K562 (cell line): ENCODE results near the gene ZNF385D.

Experiments used
- CTCF ChIP-seq, 3 experiments: IDR thresholded peaks in 2 of 3; conservative IDR thresholded peaks in 1 of 3; 2 replicates each; pipeline ENCODE4 v1.5.1; 2011 to 2012; ENCODE audit warnings: low read length in 3 of 3, mild to moderate bottlenecking in 3 of 3, control low read depth in 2 of 3, improper control_type of control experiment in 1 of 3, inconsistent platforms in 1 of 3, low read depth in 1 of 3, mixed read lengths in 1 of 3, moderate library complexity in 1 of 3; ENCODE audit not compliant: insufficient read depth in 2 of 3
- CTCFL ChIP-seq: IDR thresholded peaks from 2 replicates; pipeline ENCODE4 v1.6.1; 2011; ENCODE audit warnings: borderline replicate concordance, low read depth, mild to moderate bottlenecking, moderate library complexity, low read length; ENCODE audit not compliant: insufficient read depth, poor library complexity, severe bottlenecking
- MAZ ChIP-seq, 2 experiments: fragments of 450-650 bp in 1 of 2; sonication (generic) in 1 of 2; formaldehyde crosslinking; IDR thresholded peaks in 1 of 2; conservative IDR thresholded peaks in 1 of 2; 2 replicates each; pipeline versions ENCODE4 v1.4.0 to v1.5.0; 2020; ENCODE audit warnings: mild to moderate bottlenecking in 1 of 2, missing genetic modification reagents in 1 of 2
- POLR2AphosphoS5 ChIP-seq: IDR thresholded peaks from 2 replicates; pipeline ENCODE4 v1.6.1; 2011; ENCODE audit warnings: mild to moderate bottlenecking, low read depth, low read length, moderate library complexity; ENCODE audit not compliant: control insufficient read depth, insufficient read depth
- PREB ChIP-seq: sonication (generic); formaldehyde crosslinking; IDR thresholded peaks from 2 replicates; pipeline ENCODE4 v1.8.1; 2023; ENCODE audit warnings: mild to moderate bottlenecking, missing genetic modification reagents
- TCF7L2 ChIP-seq: fragments of 150-350 bp; IDR thresholded peaks from 2 replicates; pipeline ENCODE4 v1.6.1; 2016; ENCODE audit warnings: low read depth, mild to moderate bottlenecking, low read length, moderate library complexity
- YY1 ChIP-seq, 3 experiments: IDR thresholded peaks; 2 replicates each; pipeline ENCODE4 v1.6.1; 2011; ENCODE audit warnings: low read length in 2 of 3, mild to moderate bottlenecking in 2 of 3, moderate library complexity in 2 of 3, borderline replicate concordance in 1 of 3, control low read depth in 1 of 3, low read depth in 1 of 3; ENCODE audit not compliant: insufficient read depth in 3 of 3, insufficient replicate concordance in 2 of 3, control insufficient read depth in 1 of 3, insufficient read length in 1 of 3; ENCODE audit errors: extremely low read depth in 1 of 3
- ZNF24 ChIP-seq: fragments of 450-650 bp; IDR thresholded peaks from 2 replicates; pipeline ENCODE4 v1.6.1; 2016
- ZNF3 ChIP-seq: fragments of 250-450 bp; sonication (Bioruptor Pico); IDR thresholded peaks from 2 replicates; pipeline ENCODE4 v1.5.0; 2021; ENCODE audit warnings: mild to moderate bottlenecking, moderate library complexity

- TF ChIP-seq POLR2AphosphoS5 (no peak), YY1 (IDR thresholded peaks at IDR 0.05; ENCODE audit: borderline replicate concordance in 1 of 3, control insufficient read depth in 1 of 3, extremely low read depth in 1 of 3, insufficient read depth in 3 of 3, insufficient read length in 1 of 3, insufficient replicate concordance in 2 of 3, low read depth in 1 of 3, low read length in 2 of 3) (no peak), TCF7L2 (no peak), ZNF3 (CRISPR knock-in tag) (no peak), PREB (CRISPR knock-in tag) (no peak), CTCFL (no peak), MAZ (CRISPR knock-in tag; conservative IDR thresholded peaks at IDR 0.05 in 1 of 2, IDR thresholded peaks at IDR 0.05 in 1 of 2) (no peak), CTCF (IDR thresholded peaks at IDR 0.05 in 2 of 3, conservative IDR thresholded peaks at IDR 0.05 in 1 of 3; ENCODE audit: insufficient read depth in 2 of 3, low read depth in 1 of 3, low read length in 3 of 3) (no peak), ZNF24 (no peak)
Measured at GRCh38 chr3:21562243-21562642, 188.8 kb downstream of the ZNF385D start.
